Measurements from ENCODE around the gene FAIM. TPM values are rescaled to one million over a fixed set of nuclear protein-coding genes. Genes with fewer than 3 reads are reported as not detected.
"Not testable (repeated sequence)": the region's sequence is repeated elsewhere in the genome, so short reads cannot be mapped to it uniquely, and the experiment has no call there.

FAIM gene
- total RNA-seq, 1 experiment from 2014 or later: 8.7 TPM

- no peak for DNase-seq (ENCODE audit: low read depth)
Measured at GRCh38 chr3:138678874-138679392, 70.4 kb downstream of the FAIM start.

- DNase-seq (ENCODE audit: low read depth): not testable (repeated sequence)
Measured at GRCh38 chr3:138680974-138681373, 72.4 kb downstream of the FAIM start.

GRCh38 chr3:138681463-138682220, 73.1 kb downstream of the FAIM start:
- no peak for DNase-seq (ENCODE audit: low read depth)

GRCh38 chr3:138682648-138683047, 74.1 kb downstream of the FAIM start:
- no peak for DNase-seq (ENCODE audit: low read depth)

Other genes starting within 250 kb of the FAIM start
- gene ESYT3, start 174.2 kb upstream of the FAIM start, total RNA-seq (2014; rRNA removed): 0.90 and 1.0 TPM in 2 replicates
- gene CEP70, start 14.5 kb upstream of the FAIM start, total RNA-seq (2014; rRNA removed): 18.5 and 22.6 TPM in 2 replicates
- 6.6 and 10.2 TPM in 2 replicates for gene PIK3CB, start 226.2 kb downstream of the FAIM start, total RNA-seq (2014; rRNA removed)